HCT116 (cell line): ENCODE results near the gene VSTM2L.

Experiments
- ATF3 ChIP-seq: IDR thresholded peaks from 2 replicates; pipeline ENCODE4 v1.6.1; 2012
- CTCF ChIP-seq, 3 experiments: fragments of 200-600 bp in 1 of 3; sonication (generic) in 1 of 3; IDR thresholded peaks in 2 of 3; conservative IDR thresholded peaks in 1 of 3; 2 replicates each; pipeline ENCODE4 v1.5.1; 2012 to 2017; ENCODE audit warnings: low read depth in 2 of 3, low read length in 2 of 3, antibody characterized with exemption in 1 of 3, borderline replicate concordance in 1 of 3, control low read depth in 1 of 3, mild to moderate bottlenecking in 1 of 3, mixed read lengths in 1 of 3, mixed run types in 1 of 3, moderate library complexity in 1 of 3; ENCODE audit not compliant: insufficient read depth in 1 of 3
- EZH2phosphoT487 ChIP-seq: fragments of 200-600 bp; IDR thresholded peaks from 2 replicates; pipeline ENCODE4 v1.6.1; 2018; ENCODE audit warnings: antibody characterized with exemption, borderline replicate concordance
- JUND ChIP-seq: IDR thresholded peaks from 2 replicates; pipeline ENCODE4 v1.6.1; 2012
- MAX ChIP-seq: IDR thresholded peaks from 2 replicates; pipeline ENCODE4 v1.6.1; 2012
- POLR2A ChIP-seq: IDR thresholded peaks from 2 replicates; pipeline ENCODE4 v1.7.0; 2011; ENCODE audit warnings: borderline replicate concordance; ENCODE audit not compliant: insufficient read depth, insufficient read length; ENCODE audit errors: extremely low read depth
- POLR2AphosphoS5 ChIP-seq: IDR thresholded peaks from 2 replicates; pipeline ENCODE4 v1.6.1; 2011; ENCODE audit warnings: mild to moderate bottlenecking, low read depth, low read length, moderate library complexity
- REST ChIP-seq: IDR thresholded peaks from 2 replicates; pipeline ENCODE4 v1.6.1; 2012; ENCODE audit warnings: low read depth
- SIN3A ChIP-seq: IDR thresholded peaks from 2 replicates; pipeline ENCODE4 v1.6.1; 2012; ENCODE audit warnings: low read depth
- SRF ChIP-seq: IDR thresholded peaks from 2 replicates; pipeline ENCODE4 v1.6.1; 2012; ENCODE audit warnings: low read depth
- TCF7L2 ChIP-seq: IDR thresholded peaks from 2 replicates; pipeline ENCODE4 v1.7.0; 2011; ENCODE audit warnings: borderline replicate concordance, inconsistent platforms; ENCODE audit not compliant: insufficient read depth, insufficient read length; ENCODE audit errors: extremely low read depth
- YY1 ChIP-seq: IDR thresholded peaks from 2 replicates; pipeline ENCODE4 v1.6.1; 2011; ENCODE audit warnings: low read length, low read depth, moderate library complexity, mild to moderate bottlenecking; ENCODE audit not compliant: insufficient replicate concordance; ENCODE audit errors: extremely low read depth
- ZBTB33 ChIP-seq: IDR thresholded peaks from 2 replicates; pipeline ENCODE4 v1.6.1; 2011; ENCODE audit warnings: mild to moderate bottlenecking, low read length, moderate library complexity; ENCODE audit not compliant: insufficient replicate concordance; ENCODE audit errors: extremely low read depth
- ZNF274 ChIP-seq: fragments of 200-500 bp; sonication (Bioruptor generic); IDR thresholded peaks from 2 replicates; pipeline ENCODE4 v1.6.1; 2014; ENCODE audit warnings: mild to moderate bottlenecking, low read depth, low read length, inconsistent platforms

- TF ChIP-seq CTCF (IDR thresholded peaks at IDR 0.05 in 2 of 3, conservative IDR thresholded peaks at IDR 0.05 in 1 of 3; ENCODE audit: borderline replicate concordance in 1 of 3, insufficient read depth in 1 of 3, low read depth in 2 of 3, low read length in 2 of 3) (no peak), POLR2AphosphoS5 (no peak), ZNF274 (no peak), EZH2phosphoT487 (no peak), ZBTB33 (no peak), POLR2A (no peak), SRF (no peak), MAX (no peak), ATF3 (no peak), SIN3A (no peak), TCF7L2 (no peak), JUND (no peak), REST (no peak), YY1 (no peak)
These were observed 36.9 kb upstream of the VSTM2L start for GRCh38 chr20:37866051-37866450.
